HepG2 (cell line): ENCODE data around the gene ZNF585A. TPM values are rescaled to one million over a fixed set of nuclear protein-coding genes. Genes with fewer than 3 reads are reported as not detected.
"Not testable (repeated sequence)": the region's sequence is repeated elsewhere in the genome, so short reads cannot be mapped to it uniquely, and the experiment has no call there.

Experiments
- ATAC-seq: fragments of 200-7000 bp; cut with Tn5 transposase; 3 replicates; pipeline ENCODE4 v1.9.1; 2020; ENCODE audit warnings: mild to moderate bottlenecking, moderate library complexity
- BruUV-seq: library from RNA; stranded (reverse); fragments of 400-500 nt; replicated peaks from 2 replicates; lab custom pipeline; 2021; lab: Mats Ljungman, UMichigan
- CTCF ChIA-PET: fragments of 300-600 bp; formaldehyde crosslinking; extraction: SDS; loops from one replicate; lab custom pipeline; 2021; ENCODE audit warnings: low total read pairs, inconsistent platforms, low intra/inter-chr PET ratio; lab: Yijun Ruan, JAX
- POLR2A ChIA-PET: fragments of 350-600 bp; sonication (Branson Sonifier 250); formaldehyde crosslinking; loops from one replicate; lab custom pipeline; 2020; ENCODE audit warnings: antibody characterized with exemption, inconsistent platforms; lab: Yijun Ruan, JAX
- DNase-seq: peaks from one replicate; pipeline ENCODE4 v3.0.0-alpha.2; 2015; ENCODE audit warnings: low spot score
- FAIRE-seq: peaks from 3 replicates; lab custom pipeline; 2011; peaks lifted over from hg19 to GRCh38; lab: Jason Lieb, UNC
- H2AFZ ChIP-seq: one replicate; pipeline ENCODE4 v1.6.1; 2011; ENCODE audit warnings: low read length, inconsistent platforms
- H3K27ac ChIP-seq: fragments of 300-600 bp; 3 replicates; pipeline ENCODE4 v1.8.0; 2011; ENCODE audit warnings: mixed run types, mild to moderate bottlenecking, mixed read lengths, low read length, inconsistent platforms; ENCODE audit not compliant: insufficient read depth; ENCODE audit errors: extremely low read length
- H3K27me3 ChIP-seq, 2 experiments: fragments of 200-600 bp in 1 of 2; 2 replicates in 1 of 2; 3 replicates in 1 of 2; pipeline versions ENCODE4 v1.6.0 to v1.8.0; 2011; ENCODE audit warnings: low read length in 2 of 2, mild to moderate bottlenecking in 2 of 2, moderate library complexity in 2 of 2, inconsistent platforms in 1 of 2; ENCODE audit not compliant: insufficient read depth in 2 of 2, control insufficient read depth in 1 of 2
- H3K36me3 ChIP-seq, 2 experiments: fragments of 200-600 bp in 1 of 2; replicated peaks in 1 of 2; 2 replicates in 1 of 2; 3 replicates in 1 of 2; pipeline versions ENCODE4 v1.5.1 to v1.8.0; 2011; ENCODE audit warnings: low read length in 2 of 2, inconsistent platforms in 1 of 2; ENCODE audit not compliant: insufficient read depth in 2 of 2, control insufficient read depth in 1 of 2
- H3K4me1 ChIP-seq: 2 replicates; pipeline ENCODE4 v1.5.1; 2012; ENCODE audit warnings: low read length, inconsistent platforms; ENCODE audit not compliant: insufficient read depth
- H3K4me2 ChIP-seq: 2 replicates; pipeline ENCODE4 v1.6.0; 2011; ENCODE audit warnings: low read depth, low read length, inconsistent platforms
- H3K4me3 ChIP-seq, 3 experiments: fragments of 200-600 bp in 1 of 3; sonication (generic), shearing (Covaris generic) in 1 of 3; replicated peaks in 1 of 3; 2 replicates each; pipeline ENCODE4 v1.5.1; 2011 to 2016; ENCODE audit warnings: low read length in 3 of 3, inconsistent platforms in 2 of 3, low read depth in 2 of 3, mild to moderate bottlenecking in 2 of 3, control low read depth in 1 of 3, mixed read lengths in 1 of 3; ENCODE audit not compliant: insufficient read depth in 1 of 3
- H3K79me2 ChIP-seq: one replicate; pipeline ENCODE4 v1.6.1; 2011; ENCODE audit warnings: low read length, inconsistent platforms; ENCODE audit not compliant: insufficient read depth
- H3K9ac ChIP-seq: 2 replicates; pipeline ENCODE4 v1.6.0; 2011; ENCODE audit warnings: mild to moderate bottlenecking, low read depth, low read length, inconsistent platforms; ENCODE audit not compliant: insufficient read depth
- H3K9me3 ChIP-seq: 2 replicates; pipeline ENCODE4 v1.5.1; 2012; ENCODE audit warnings: mild to moderate bottlenecking, low read length
- H4K20me1 ChIP-seq: 2 replicates; pipeline ENCODE4 v1.6.0; 2011; ENCODE audit warnings: inconsistent platforms, mild to moderate bottlenecking, low read length, moderate library complexity; ENCODE audit not compliant: insufficient read depth
- CTCF ChIP-seq: sonication (generic); formaldehyde crosslinking; IDR thresholded peaks from 2 replicates; pipeline ENCODE4 v1.5.0; 2020; ENCODE audit warnings: mild to moderate bottlenecking, missing genetic modification reagents, moderate library complexity
- GABPB1 ChIP-seq: IDR thresholded peaks from 2 replicates; pipeline ENCODE4 v1.6.1; 2016; ENCODE audit warnings: mild to moderate bottlenecking, missing genetic modification reagents, moderate library complexity, missing compliant biosample characterization
- STAG1 ChIP-seq: sonication (generic); formaldehyde crosslinking; IDR thresholded peaks from 2 replicates; pipeline ENCODE4 v1.4.0; 2020; ENCODE audit warnings: missing genetic modification reagents
- WGBS: methylation state at CpG from one replicate; pipeline ENCODE4 v1.1.6; 2017; ENCODE audit warnings: low lambda C conversion rate; 5-methylcytosine and 5-hydroxymethylcytosine counted together
- in situ Hi-C: cut with HindIII; loops from 2 replicates; pipeline ENCODE4 v1.10.0; 2017; ENCODE audit warnings: low pct_unique_long_range_greater_than_20kb; ENCODE audit not compliant: extremely low pct_ligation_motif_present
- intact Hi-C: fragments of 100-400 bp; cut with micrococcal nuclease; formaldehyde crosslinking; loops from one replicate; pipeline ENCODE4 v1.10.0; 2022; ENCODE audit not compliant: unreplicated experiment
- polyA plus RNA-seq, 8 experiments: library from polyadenylated mRNA; depleted of rRNA in 3 of 8; stranded (reverse) in 7 of 8; unstranded in 1 of 8; fragments of >200 nt; fragmentation: Illumina TruSeq in 4 of 8; extraction: Trizol in 4 of 8; gene quantifications; 2 replicates each; pipeline versions ENCODE4 v1.2.1 to v1.2.3, GENCODE V29; 2011 to 2016; ENCODE audit warnings: low read depth in 4 of 8, missing spikeins in 1 of 8, mixed read lengths in 1 of 8; ENCODE audit not compliant: insufficient read depth in 1 of 8
- total RNA-seq, 5 experiments: library from RNA; depleted of rRNA; stranded (reverse); fragments of >200 nt; fragmentation: Illumina TruSeq; extraction: Trizol; gene quantifications; 2 replicates each; pipeline ENCODE4 v1.2.3, GENCODE V29; 2016; ENCODE audit warnings: low read depth in 1 of 5

ZNF585A gene
- total and polyA plus RNA-seq, 2 of the 13 experiments (the other 11 are each of a cell fraction or from before 2014, with no cell fraction given), result 7.1 to 8.5 TPM

DNA sequence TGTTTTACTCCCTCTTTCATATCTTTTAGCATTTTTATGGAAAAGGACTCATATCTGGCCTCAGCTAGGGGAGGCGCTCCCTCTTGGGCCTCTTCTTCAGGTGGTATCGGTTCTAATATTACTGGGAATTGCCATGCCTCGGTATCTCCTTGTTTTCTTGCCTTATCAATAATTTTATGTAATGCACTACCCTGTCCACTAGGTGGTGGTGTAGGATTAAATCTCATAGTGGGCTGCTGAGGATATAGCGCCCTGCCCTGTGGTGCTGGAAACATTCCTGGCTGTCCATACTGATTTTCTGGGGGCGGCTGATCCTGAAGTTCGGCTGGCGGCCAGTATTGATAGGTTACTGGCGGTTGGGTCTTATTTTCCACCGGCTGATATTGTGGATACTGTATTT, 58.5 kb downstream of the ZNF585A start:
- H3K36me3 ChIP-seq, result no peaks in the 10 kb centered on the region
- POLR2A ChIA-PET, result no interaction called here
- no peak for ATAC-seq
- H3K27me3 ChIP-seq, result no peaks in the 10 kb centered on the region
- H3K4me1 ChIP-seq, result no peaks in the 10 kb centered on the region
- CTCF ChIA-PET, result no interaction called here
- peaks cover 72% of the 10 kb centered on the region for H3K9me3 ChIP-seq
- H3K4me3 ChIP-seq, result no peak overlapping the region
- H4K20me1 ChIP-seq, result no peaks in the 10 kb centered on the region
- DNase-seq, result no peak
- TF ChIP-seq CTCF (CRISPR knock-in tag), result 0 out of 2 replicates have a peak, but pooled peaks have one; percentile 14
- TF ChIP-seq GABPB1, result no peak
- H3K27ac ChIP-seq, result no peak overlapping the region
- H3K9ac ChIP-seq, result no peak overlapping the region
- no peaks in the 10 kb centered on the region for H3K79me2 ChIP-seq
- H3K4me2 ChIP-seq, result no peak overlapping the region
- BruUV-seq, result no TSS peak
- FAIRE-seq, result no peak
- in situ Hi-C loops, result no loop called here
- WGBS, result 94% methylated on average over 9 of the region's 9 CpGs
- intact Hi-C loops, result no loop called here
- H2AFZ ChIP-seq, result no peak overlapping the region

GRCh38 chr19:37111753-37112152, 60.7 kb downstream of the ZNF585A start:
- FAIRE-seq, result not testable (repeated sequence)

GRCh38 chr19:37104135-37104534, 68.4 kb downstream of the ZNF585A start:
- DNase-seq, H3K79me2 ChIP-seq, H2AFZ ChIP-seq, in situ Hi-C loops, H4K20me1 ChIP-seq, FAIRE-seq, H3K4me2 ChIP-seq, H3K9ac ChIP-seq, BruUV-seq, H3K4me3 ChIP-seq, CTCF ChIA-PET, H3K27me3 ChIP-seq, H3K36me3 ChIP-seq, H3K4me1 ChIP-seq, ATAC-seq, intact Hi-C loops, H3K27ac ChIP-seq: not testable (repeated sequence)
- peaks cover 73% of the 10 kb centered on the region for H3K9me3 ChIP-seq
- WGBS, result 94% methylated on average over 5 of the region's 5 CpGs
- POLR2A ChIA-PET, result interaction anchor here (0.9 kb wide), 1 partner anchor 267 kb away, joined by 3 read pairs; no protein-coding TSS in a partner anchor

More at GRCh38 chr19:37111753-37112152, 60.7 kb downstream of the ZNF585A start:
- H3K4me3 ChIP-seq, H3K79me2 ChIP-seq, DNase-seq, H3K36me3 ChIP-seq, H3K4me1 ChIP-seq, H3K27me3 ChIP-seq, intact Hi-C loops, H3K9ac ChIP-seq, H3K4me2 ChIP-seq, H2AFZ ChIP-seq, H4K20me1 ChIP-seq, in situ Hi-C loops, POLR2A ChIA-PET, BruUV-seq, CTCF ChIA-PET, H3K27ac ChIP-seq, ATAC-seq: not testable (repeated sequence)
- H3K9me3 ChIP-seq, result peaks cover 92% of the 10 kb centered on the region
- WGBS, result 85% methylated on average over 7 of the region's 7 CpGs
- TF ChIP-seq CTCF (CRISPR knock-in tag), result 0 out of 2 replicates have a peak, but pooled peaks have one; percentile 5
- peak; percentile 37 for TF ChIP-seq STAG1 (CRISPR knock-in tag)
